NOMO-1 (cell line): ENCODE results near the gene NINJ2.

ENCODE experiments used
- DNase-seq, 2 experiments: peaks; one replicate each; lab custom pipeline; 2025; ENCODE audit not compliant: unreplicated experiment in 2 of 2; lab: John Stamatoyannopoulos, UW

NINJ2 gene

GRCh38 chr12:674272-674781, 11.1 kb upstream of the NINJ2 start:
- DNase-seq, result peak in 1 of 2 experiments; percentile 57

GRCh38 chr12:673849-674248, 10.6 kb upstream of the NINJ2 start:
- no peak for DNase-seq

- no peak for DNase-seq
These were observed 6.3 kb upstream of the NINJ2 start for GRCh38 chr12:669576-669945.

GRCh38 chr12:668090-668481, 4.8 kb upstream of the NINJ2 start:
- no peak for DNase-seq

- DNase-seq, result no peak
These were observed 3.6 kb upstream of the NINJ2 start for GRCh38 chr12:666766-667308.

GRCh38 chr12:666066-666465, 2.8 kb upstream of the NINJ2 start:
- no peak for DNase-seq

GRCh38 chr12:664779-665092, 1.5 kb upstream of the NINJ2 start:
- DNase-seq, result no peak

GRCh38 chr12:664075-664778, 982 bp upstream of the NINJ2 start:
- no peak for DNase-seq

GRCh38 chr12:662566-663292, 516 bp downstream of the NINJ2 start:
- peak; percentile 37 to 83 for DNase-seq

- no peak for DNase-seq
These were observed 1.3 kb downstream of the NINJ2 start for GRCh38 chr12:661720-662486.

GRCh38 chr12:659090-659683, 4.1 kb downstream of the NINJ2 start:
- DNase-seq, result no peak

- peak in 1 of 2 experiments; percentile 39 for DNase-seq
These were observed 12.3 kb downstream of the NINJ2 start for GRCh38 chr12:650983-651382.

GRCh38 chr12:647385-648085, 15.7 kb downstream of the NINJ2 start:
- no peak for DNase-seq

- no peak for DNase-seq
These were observed 16.5 kb downstream of the NINJ2 start for GRCh38 chr12:646442-647384.

GRCh38 chr12:645563-646071, 17.6 kb downstream of the NINJ2 start:
- DNase-seq, result peak in 1 of 2 experiments; percentile 18

GRCh38 chr12:644818-645552, 18.3 kb downstream of the NINJ2 start:
- no peak for DNase-seq

- DNase-seq, result no peak
These were observed 19.0 kb downstream of the NINJ2 start for GRCh38 chr12:644303-644639.

- peak; percentile 58 to 59 for DNase-seq
These were observed 19.6 kb downstream of the NINJ2 start for GRCh38 chr12:643475-644302.
